Panc1 (cell line): ENCODE results near the gene IREB2. TPM values are rescaled to one million over a fixed set of nuclear protein-coding genes. Genes with fewer than 3 reads are reported as not detected.
"Not testable (repeated sequence)": the region's sequence is repeated elsewhere in the genome, so short reads cannot be mapped to it uniquely, and the experiment has no call there.

Source experiments
- ATAC-seq: fragments of 200-7000 bp; cut with Tn5 transposase; 2 replicates; pipeline ENCODE4 v1.9.1; 2020; ENCODE audit warnings: mild to moderate bottlenecking, moderate library complexity
- BruUV-seq: library from RNA; stranded (reverse); fragments of 400-500 nt; replicated peaks from 2 replicates; lab custom pipeline; 2021; lab: Mats Ljungman, UMichigan
- CTCF ChIA-PET: fragments of 300-600 bp; sonication (Branson Sonifier 250); formaldehyde crosslinking; loops from one replicate; lab custom pipeline; 2022; ENCODE audit warnings: antibody characterized with exemption; lab: Charles Lee
- POLR2A ChIA-PET: fragments of 300-600 bp; sonication (Branson Sonifier 250); formaldehyde crosslinking; loops from one replicate; lab custom pipeline; 2022; ENCODE audit warnings: antibody characterized with exemption; lab: Charles Lee
- DNase-seq: peaks from one replicate; pipeline ENCODE4 v3.0.0-alpha.2; 2010; ENCODE audit warnings: low read depth, low spot score
- H3K27ac ChIP-seq: 2 replicates; pipeline ENCODE4 v1.5.1; 2011; ENCODE audit warnings: mild to moderate bottlenecking, low read length, inconsistent platforms
- H3K27me3 ChIP-seq: fragments of 200-500 bp; sonication (Bioruptor generic); 2 replicates; pipeline ENCODE4 v1.6.0; 2014; ENCODE audit warnings: low read length, inconsistent platforms; ENCODE audit not compliant: control insufficient read depth, insufficient read depth
- H3K36me3 ChIP-seq: fragments of 200-500 bp; sonication (Bioruptor generic); 2 replicates; pipeline ENCODE4 v1.5.1; 2014; ENCODE audit warnings: inconsistent platforms, mild to moderate bottlenecking, low read length, moderate library complexity; ENCODE audit not compliant: control insufficient read depth, insufficient read depth
- H3K4me1 ChIP-seq: 2 replicates; pipeline ENCODE4 v1.5.1; 2011; ENCODE audit warnings: inconsistent platforms, mild to moderate bottlenecking, low read length, moderate library complexity; ENCODE audit not compliant: control insufficient read depth, insufficient read depth
- H3K4me3 ChIP-seq, 2 experiments: 2 replicates each; pipeline ENCODE4 v1.5.1; 2011 to 2012; ENCODE audit warnings: low read depth in 2 of 2, low read length in 2 of 2, mild to moderate bottlenecking in 2 of 2, inconsistent platforms in 1 of 2, moderate library complexity in 1 of 2
- H3K9me3 ChIP-seq: fragments of 200-500 bp; sonication (Bioruptor generic); 2 replicates; pipeline ENCODE4 v1.5.1; 2014; ENCODE audit warnings: low read depth, mild to moderate bottlenecking, inconsistent platforms, low read length, moderate library complexity; ENCODE audit not compliant: control insufficient read depth, insufficient read depth
- CTCF ChIP-seq: fragments of 450-650 bp; IDR thresholded peaks from 2 replicates; pipeline ENCODE4 v1.5.1; 2017; ENCODE audit warnings: mild to moderate bottlenecking
- POLR2AphosphoS5 ChIP-seq: IDR thresholded peaks from 2 replicates; pipeline ENCODE4 v1.6.1; 2012; ENCODE audit warnings: mild to moderate bottlenecking, low read depth, low read length, moderate library complexity
- REST ChIP-seq, 2 experiments: IDR thresholded peaks; 2 replicates each; pipeline ENCODE4 v1.6.1; 2011 to 2012; ENCODE audit warnings: low read depth in 2 of 2, control low read depth in 1 of 2, low read length in 1 of 2, mild to moderate bottlenecking in 1 of 2, moderate library complexity in 1 of 2; ENCODE audit not compliant: insufficient read depth in 1 of 2
- SIN3A ChIP-seq: IDR thresholded peaks from 2 replicates; pipeline ENCODE4 v1.6.1; 2012; ENCODE audit warnings: low read depth, mild to moderate bottlenecking, low read length, moderate library complexity, borderline replicate concordance; ENCODE audit not compliant: insufficient read depth
- TCF7L2 ChIP-seq: IDR thresholded peaks from 2 replicates; pipeline ENCODE4 v1.6.1; 2011; ENCODE audit warnings: mild to moderate bottlenecking, low read depth, low read length, inconsistent platforms
- in situ Hi-C: cut with HindIII; loops from 2 replicates; pipeline ENCODE4 v1.10.0; 2016; ENCODE audit warnings: low sequenced_read_pairs, low pct_unique_long_range_greater_than_20kb
- intact Hi-C: fragments of 100-400 bp; cut with micrococcal nuclease; formaldehyde crosslinking; loops from one replicate; pipeline ENCODE4 v1.10.0; 2022; ENCODE audit not compliant: unreplicated experiment
- total RNA-seq: library from RNA; stranded (reverse); gene quantifications from one replicate; pipeline ENCODE4 v1.2.1, GENCODE V29; 2021; ENCODE audit not compliant: unreplicated experiment

IREB2 gene
- total RNA-seq, 1 experiment from 2014 or later, result 71.7 TPM

GRCh38 chr15:78402061-78402610 is 35.9 kb upstream of the IREB2 start:
- intact Hi-C loops (no loop called here), in situ Hi-C loops (no loop called here)
- ATAC-seq (no peak), DNase-seq (no peak)
- ChIA-PET CTCF (no interaction called here), POLR2A (no interaction called here)
- Histone ChIP-seq H3K9me3 (no peaks in the 10 kb centered on the region), H3K27ac (no peak overlapping the region), H3K4me3 (no peak overlapping the region), H3K27me3 (no peaks in the 10 kb centered on the region; the same call in 1 of the 2 replicates), H3K4me1 (no peaks in the 10 kb centered on the region), H3K36me3 (no peaks in the 10 kb centered on the region)
- no TSS peak for BruUV-seq
- no peak for TF ChIP-seq SIN3A
- no peak for TF ChIP-seq TCF7L2
- no peak for TF ChIP-seq REST (IDR thresholded peaks at IDR 0.05; ENCODE audit: insufficient read depth in 1 of 2, low read depth in 2 of 2, low read length in 1 of 2)
- TF ChIP-seq CTCF, result no peak
- TF ChIP-seq POLR2AphosphoS5, result no peak

GRCh38 chr15:78404125-78404524 is 33.9 kb upstream of the IREB2 start:
- in situ Hi-C loops, result no loop called here
- ChIA-PET POLR2A (no interaction called here), CTCF (no interaction called here)
- Histone ChIP-seq H3K4me3 (no peak overlapping the region), H3K27ac (no peak overlapping the region), H3K36me3 (no peaks in the 10 kb centered on the region), H3K4me1 (no peaks in the 10 kb centered on the region), H3K9me3 (no peaks in the 10 kb centered on the region), H3K27me3 (no peaks in the 10 kb centered on the region; the same call in 1 of the 2 replicates)
- BruUV-seq, result no TSS peak
- TF ChIP-seq SIN3A (no peak), REST (IDR thresholded peaks at IDR 0.05; ENCODE audit: insufficient read depth in 1 of 2, low read depth in 2 of 2, low read length in 1 of 2) (no peak), CTCF (no peak), POLR2AphosphoS5 (no peak), TCF7L2 (no peak)
- intact Hi-C loops, result no loop called here
- DNase-seq (no peak), ATAC-seq (no peak)

- H3K27ac ChIP-seq, CTCF ChIA-PET, H3K9me3 ChIP-seq, intact Hi-C loops, H3K36me3 ChIP-seq, in situ Hi-C loops, H3K27me3 ChIP-seq, H3K4me1 ChIP-seq, DNase-seq, POLR2A ChIA-PET, BruUV-seq, H3K4me3 ChIP-seq, ATAC-seq: not testable (repeated sequence)
These were observed 33.2 kb upstream of the IREB2 start for GRCh38 chr15:78404796-78405195.
